ENCODE data around the gene GJB5.

DNA sequence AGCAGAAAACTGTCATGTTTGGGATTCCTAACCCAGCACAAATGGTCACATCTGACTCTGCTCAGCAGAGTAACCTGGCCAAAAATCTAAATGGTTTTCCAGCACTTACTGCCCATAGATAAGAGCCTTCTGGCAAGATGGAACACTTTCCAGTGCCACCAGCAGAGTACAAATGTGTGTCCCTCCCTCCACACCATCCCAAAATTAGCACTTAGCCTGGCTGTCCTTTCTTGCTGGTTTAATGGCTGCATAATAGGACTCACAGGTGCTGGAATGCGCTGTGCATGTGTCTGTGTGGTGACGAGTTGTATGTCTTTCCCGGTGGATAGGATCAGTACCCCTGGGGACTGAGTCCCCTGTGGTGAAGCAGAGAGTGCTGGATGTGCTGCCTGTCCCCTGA is 49.8 kb upstream of the GJB5 start:
- TF ChIP-seq RAD21 (IDR thresholded peaks at IDR 0.05; ENCODE audit: low read depth), result no peak
- no peak for TF ChIP-seq EP300 (IDR thresholded peaks at IDR 0.05; ENCODE audit: borderline replicate concordance)
- no peak for TF ChIP-seq CEBPB (IDR thresholded peaks at IDR 0.05)

All from Ishikawa (cell line).